ENCODE data around the gene GPRC5D. TPM values are rescaled to one million over a fixed set of nuclear protein-coding genes. Genes with fewer than 3 reads are reported as not detected.

Gene GPRC5D
- total RNA-seq, 1 experiment from 2014 or later: 0.33 TPM

GRCh38 chr12:12933742-12934141, 18.2 kb downstream of the GPRC5D start (continued):
- TF ChIP-seq NR3C1 (CRISPR knock-in tag; conservative IDR thresholded peaks at IDR 0.05; ENCODE audit: low read depth) (no peak), STAT6 (CRISPR knock-in tag; conservative IDR thresholded peaks at IDR 0.05; ENCODE audit: low read depth) (no peak), USF1 (CRISPR knock-in tag; IDR thresholded peaks at IDR 0.05) (no peak), ETV6 (CRISPR knock-in tag; IDR thresholded peaks at IDR 0.05) (no peak), ZNF219 (CRISPR knock-in tag; IDR thresholded peaks at IDR 0.05; ENCODE audit: borderline replicate concordance) (no peak)

GRCh38 chr12:12930633-12931219, 21.2 kb downstream of the GPRC5D start:
- ChIA-PET POLR2A (no interaction called here), CTCF (no interaction called here)
- ATAC-seq (no peak), DNase-seq (ENCODE audit: low spot score) (no peak)
- Mint-ChIP-seq H3K4me1 (peaks cover 5% of the 10 kb centered on the region), H3K9me3 (peaks cover 10% of the 10 kb centered on the region), H3K4me3 (no peak overlapping the region), H3K27me3 (ENCODE audit: low read depth) (no peaks in the 10 kb centered on the region; the same call in 1 of the 2 replicates), H3K27ac (no peak overlapping the region), H3K36me3 (no peaks in the 10 kb centered on the region)
- no peak for TF ChIP-seq IRF1 (CRISPR knock-in tag; IDR thresholded peaks at IDR 0.05)
- TF ChIP-seq SMAD4 (CRISPR knock-in tag; IDR thresholded peaks at IDR 0.05): no peak
- TF ChIP-seq FOXJ3 (CRISPR knock-in tag; IDR thresholded peaks at IDR 0.05; ENCODE audit: borderline replicate concordance): no peak
- TF ChIP-seq ZNF138 (CRISPR knock-in tag; conservative IDR thresholded peaks at IDR 0.05): no peak
- TF ChIP-seq HMGA2 (CRISPR knock-in tag; IDR thresholded peaks at IDR 0.05): no peak
- TF ChIP-seq MYBL2 (CRISPR knock-in tag; IDR thresholded peaks at IDR 0.05): no peak
- TF ChIP-seq GRHL2 (CRISPR knock-in tag; IDR thresholded peaks at IDR 0.05; ENCODE audit: insufficient replicate concordance, severe bottlenecking): no peak
- TF ChIP-seq CBFB (CRISPR knock-in tag; IDR thresholded peaks at IDR 0.05; ENCODE audit: low read depth): no peak
- TF ChIP-seq JAZF1 (CRISPR knock-in tag; IDR thresholded peaks at IDR 0.05): no peak
- TF ChIP-seq USF2 (CRISPR knock-in tag; IDR thresholded peaks at IDR 0.05): no peak
- TF ChIP-seq HMGXB4 (CRISPR knock-in tag; IDR thresholded peaks at IDR 0.05): no peak
- TF ChIP-seq ZNF532 (CRISPR knock-in tag; IDR thresholded peaks at IDR 0.05; ENCODE audit: borderline replicate concordance): no peak
- no peak for TF ChIP-seq PRDM15 (CRISPR knock-in tag; IDR thresholded peaks at IDR 0.05)
- TF ChIP-seq ZNF416 (CRISPR knock-in tag; IDR thresholded peaks at IDR 0.05): no peak

Measured in WTC11 (cell line).